NCI-H2171 (cell line): ENCODE measurements around the gene FZD7.
A peak's percentile ranks its signal among the peaks of the same experiment; 100 is the strongest.

Source experiments
- DNase-seq: peaks from one replicate; lab custom pipeline; 2025; lab: John Stamatoyannopoulos, UW

FZD7 gene

DNA sequence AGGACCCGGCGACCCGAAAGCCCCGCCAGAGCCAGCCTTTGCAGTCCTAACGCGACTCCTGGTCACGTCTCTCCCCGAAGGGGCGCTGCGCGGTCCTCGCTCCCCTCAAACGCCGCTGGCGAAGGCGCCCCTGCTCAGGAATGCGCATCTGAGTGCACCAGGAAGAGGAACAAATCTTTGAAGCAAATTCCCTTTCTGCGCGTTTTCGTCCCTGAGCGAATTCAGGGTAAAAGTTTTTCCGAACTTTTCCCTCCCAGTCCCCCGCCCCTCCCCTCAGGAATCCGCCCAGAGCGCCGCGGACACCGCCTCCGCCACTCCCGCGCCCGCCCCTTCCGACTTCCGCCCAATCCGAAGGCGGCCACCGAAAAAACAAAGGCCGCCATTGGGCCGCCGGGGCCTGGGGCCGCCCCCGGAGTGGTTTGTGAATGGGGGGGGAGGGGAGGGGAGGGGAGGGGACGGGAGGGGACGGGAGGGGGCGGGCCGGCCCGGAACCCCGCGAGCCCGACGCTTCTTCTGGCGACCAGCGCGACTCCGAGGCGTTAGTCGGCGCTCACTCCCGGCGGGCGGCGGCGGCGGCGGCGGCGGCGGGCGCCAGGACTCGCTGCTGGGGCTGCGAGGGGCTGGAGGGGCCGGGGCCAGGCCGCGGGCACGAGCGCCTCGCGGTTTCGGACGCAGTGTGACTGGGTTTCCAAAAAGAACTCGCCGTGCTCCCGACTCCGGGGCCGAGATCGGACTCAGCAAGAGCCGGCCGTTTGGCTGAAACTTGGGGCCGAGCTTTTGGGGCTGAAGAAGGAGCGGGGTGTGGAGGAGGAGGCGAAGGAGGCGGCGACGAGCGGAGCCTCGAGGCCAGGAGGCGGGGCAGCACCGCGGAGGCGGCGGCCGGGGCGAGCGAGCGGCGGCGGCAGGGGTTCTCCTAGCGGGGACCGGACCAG is at the start of gene FZD7:
TSS of gene FZD7 (plus strand) at position 539 of the 932 bp plus-strand sequence. CDS start 793 bp downstream, outside the sequence.
- peak; percentile 94 for DNase-seq

DNA sequence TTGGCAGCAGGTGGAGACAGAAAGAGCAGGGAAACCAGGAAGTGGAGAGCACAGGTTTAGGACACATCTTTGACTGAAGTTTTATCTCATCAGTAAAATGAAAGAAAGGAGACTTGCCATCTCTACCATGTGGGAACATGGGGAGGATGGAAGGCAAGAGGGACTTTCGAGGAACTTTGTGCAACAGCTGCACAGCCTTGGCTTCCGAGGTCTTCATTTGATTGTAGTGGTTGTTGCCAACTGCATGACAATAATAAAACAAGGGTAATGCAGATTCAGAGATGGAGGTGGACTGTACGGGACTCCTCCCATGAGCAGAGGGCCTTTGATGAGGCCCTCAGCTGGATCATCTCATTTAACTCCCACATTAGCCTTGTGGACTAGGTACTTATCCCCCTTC is 49.3 kb upstream of the FZD7 start:
- DNase-seq, result no peak

DNA sequence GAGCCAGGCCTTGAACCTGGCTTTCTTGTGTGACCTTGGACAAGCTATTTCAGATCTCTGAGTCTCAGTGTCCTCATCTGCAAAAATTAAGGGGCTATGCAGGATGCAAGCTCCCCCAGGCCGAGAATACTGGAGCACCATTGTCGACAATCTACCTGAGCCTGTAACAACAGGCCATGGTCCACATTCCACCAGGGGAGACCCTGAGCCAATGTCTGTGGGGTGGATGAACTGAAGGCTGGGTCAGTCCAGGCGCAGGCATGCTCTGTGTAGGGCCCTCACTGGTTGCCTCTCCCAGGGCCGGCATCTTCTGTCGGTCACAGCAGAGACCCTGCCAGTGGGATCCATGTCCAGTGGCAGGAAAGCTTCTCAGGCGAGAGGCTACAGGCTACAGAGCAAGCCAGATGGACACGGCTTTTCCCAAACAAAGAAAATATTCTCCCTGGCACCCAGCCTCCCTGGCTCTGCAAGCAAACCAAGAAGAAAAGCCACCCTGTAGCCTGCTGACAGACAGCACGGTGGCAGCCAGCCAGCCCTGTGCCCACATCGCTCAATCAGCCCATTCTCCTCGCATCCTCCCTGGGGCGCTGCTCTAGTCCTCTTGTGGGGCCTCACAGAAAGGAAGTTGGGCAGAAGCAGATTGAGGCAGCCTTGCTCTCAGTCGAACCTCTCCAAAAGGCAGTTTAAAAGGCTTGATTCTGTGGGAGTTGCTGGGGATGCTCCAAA is 48.7 kb upstream of the FZD7 start:
- DNase-seq, result no peak

GRCh38 chr2:201985728-201986462 is 47.8 kb upstream of the FZD7 start:
- DNase-seq, result no peak

- DNase-seq, result no peak
These were observed 47.3 kb upstream of the FZD7 start for GRCh38 chr2:201986463-201986735.

GRCh38 chr2:201987426-201987825 is 46.2 kb upstream of the FZD7 start:
- no peak for DNase-seq

DNA sequence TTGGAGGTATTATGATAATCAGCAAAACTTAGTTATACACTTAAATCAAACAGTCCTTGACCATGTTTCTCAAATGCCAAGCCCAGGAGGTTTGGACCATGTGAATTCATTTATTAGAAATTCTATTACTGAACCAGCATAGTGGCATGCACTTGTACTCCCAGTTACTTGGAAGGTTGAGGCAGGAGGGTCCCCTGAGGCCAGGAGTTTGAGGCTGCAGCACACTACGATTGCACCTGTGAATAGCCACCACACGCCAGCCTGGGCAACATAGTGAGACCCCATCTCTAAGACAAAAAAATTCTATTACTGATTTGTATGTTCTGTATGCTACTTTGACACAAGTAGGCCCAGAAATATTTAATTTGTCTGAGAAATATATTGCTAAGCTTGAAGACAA is 43.6 kb upstream of the FZD7 start:
- no peak for DNase-seq

GRCh38 chr2:201992960-201993359 is 40.7 kb upstream of the FZD7 start:
- DNase-seq, result no peak

GRCh38 chr2:201994973-201995638 is 38.5 kb upstream of the FZD7 start:
- DNase-seq, result no peak

DNA sequence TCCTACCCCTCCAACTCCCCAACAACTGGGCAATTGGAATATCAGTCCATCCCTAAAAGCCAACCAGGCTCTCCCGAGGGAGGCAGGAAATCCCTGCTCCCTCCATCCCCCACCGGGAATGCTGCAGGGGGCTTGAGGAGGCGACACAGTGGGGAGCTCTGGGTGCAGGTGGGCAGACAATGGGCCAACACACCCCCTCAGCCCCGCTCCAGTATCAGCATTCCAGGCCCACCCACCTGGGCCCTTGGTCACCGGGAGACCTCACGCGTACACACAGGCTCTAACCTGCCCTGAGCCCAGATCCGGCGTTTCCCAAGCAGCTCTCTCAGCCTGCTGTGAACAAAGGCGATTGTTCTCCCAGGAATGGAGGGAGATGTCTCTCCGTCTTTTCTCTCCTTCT is 37.6 kb upstream of the FZD7 start:
- DNase-seq, result no peak

DNA sequence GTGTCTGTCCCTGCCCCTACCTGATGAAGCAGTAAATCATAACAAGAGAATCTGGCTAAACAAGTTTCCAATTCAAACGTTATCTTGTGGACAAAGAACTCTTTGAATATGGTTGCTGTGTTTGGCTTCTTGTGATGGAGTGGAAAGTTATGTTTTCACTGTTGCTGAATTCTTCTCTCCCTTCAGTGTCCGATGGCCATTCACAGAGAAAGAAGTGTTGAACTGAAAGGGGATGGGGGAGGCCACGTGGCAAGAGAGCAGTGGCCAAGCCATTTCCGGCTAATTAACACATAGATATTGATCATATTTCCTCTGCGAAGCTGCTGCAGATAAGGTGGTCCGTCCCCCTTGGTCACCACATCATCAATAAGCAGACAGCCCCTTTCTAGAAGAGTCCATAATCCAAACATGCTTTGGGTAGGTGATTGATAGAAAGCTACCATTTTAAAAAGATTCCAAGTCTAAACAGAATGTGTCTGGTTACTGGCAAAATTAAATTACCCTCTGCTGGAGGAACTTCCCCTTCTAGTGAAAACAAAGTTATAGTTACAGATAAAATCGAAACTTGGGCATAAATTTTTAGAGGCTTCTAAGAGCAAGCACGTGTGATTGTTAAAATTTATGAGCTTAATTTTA is 36.9 kb upstream of the FZD7 start:
- no peak for DNase-seq

DNA sequence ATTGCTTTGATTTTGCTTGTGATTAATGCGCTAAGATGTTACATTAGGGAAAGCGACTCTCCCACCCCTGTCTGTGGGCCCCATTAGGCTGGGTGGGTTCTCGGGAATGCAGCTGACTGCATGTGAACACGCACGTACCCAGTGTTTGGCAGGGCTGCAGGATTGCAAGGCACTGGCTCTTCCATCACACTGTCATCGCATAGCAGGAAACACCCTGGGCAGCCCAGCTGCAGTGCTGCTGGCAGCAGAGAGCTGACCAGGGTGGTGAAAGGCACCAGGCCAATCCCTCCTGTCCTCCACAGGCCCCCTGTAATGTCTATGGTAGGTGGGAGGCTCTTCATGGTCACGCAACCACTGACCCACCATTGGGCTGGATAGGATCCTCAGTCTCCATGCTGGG is 34.4 kb upstream of the FZD7 start:
- DNase-seq, result no peak

GRCh38 chr2:202001826-202002225 is 31.8 kb upstream of the FZD7 start:
- no peak for DNase-seq

GRCh38 chr2:202002381-202002780 is 31.3 kb upstream of the FZD7 start:
- no peak for DNase-seq

DNA sequence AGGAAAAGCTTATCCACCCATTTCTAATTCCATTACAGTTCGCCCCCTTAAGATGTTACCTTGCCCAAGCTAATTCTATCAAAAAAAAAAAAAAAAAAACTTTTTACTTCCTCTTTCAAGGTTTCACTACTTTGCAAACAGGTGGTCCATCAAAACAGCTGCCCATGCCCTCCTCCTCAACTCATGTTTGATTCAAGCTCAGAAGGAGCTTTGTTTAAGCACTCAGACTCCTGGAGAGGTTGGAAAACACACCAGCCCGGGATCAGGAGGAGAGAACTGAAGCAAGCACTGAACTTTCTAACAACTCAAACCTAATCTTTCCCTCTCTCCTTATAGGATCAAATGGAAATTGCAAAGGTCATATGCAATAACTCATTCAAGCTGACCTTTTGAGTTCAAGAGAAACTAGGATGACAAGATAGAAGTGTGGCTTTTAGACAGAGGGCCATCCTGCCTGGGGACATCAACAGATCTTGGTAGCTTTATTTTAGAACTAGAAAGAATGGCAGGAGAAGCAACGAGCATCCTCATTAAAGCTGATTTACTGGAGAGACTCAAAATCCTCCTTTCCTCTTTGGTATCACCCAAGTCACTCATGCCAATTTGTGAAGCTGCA is 28.3 kb upstream of the FZD7 start:
- DNase-seq, result no peak

DNA sequence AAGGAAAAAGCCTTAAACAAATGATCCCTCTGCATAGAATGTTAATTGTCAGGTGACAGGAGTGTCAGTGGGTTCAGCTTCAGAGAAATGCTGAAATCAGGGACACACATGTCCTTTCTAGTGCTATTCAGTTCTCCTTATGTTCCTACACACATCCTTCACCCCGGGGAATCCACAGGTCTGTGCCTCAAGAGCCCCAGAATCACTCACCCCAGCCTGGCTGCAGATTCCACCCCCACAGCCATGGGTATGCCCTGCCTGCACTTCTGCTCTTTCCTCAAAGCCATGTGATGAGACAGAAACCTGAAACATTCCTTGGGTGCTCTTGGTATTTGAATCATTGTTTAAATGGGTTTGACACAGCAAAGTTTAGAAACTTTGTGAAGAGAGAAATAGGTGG is 27.4 kb upstream of the FZD7 start:
- no peak for DNase-seq

DNA sequence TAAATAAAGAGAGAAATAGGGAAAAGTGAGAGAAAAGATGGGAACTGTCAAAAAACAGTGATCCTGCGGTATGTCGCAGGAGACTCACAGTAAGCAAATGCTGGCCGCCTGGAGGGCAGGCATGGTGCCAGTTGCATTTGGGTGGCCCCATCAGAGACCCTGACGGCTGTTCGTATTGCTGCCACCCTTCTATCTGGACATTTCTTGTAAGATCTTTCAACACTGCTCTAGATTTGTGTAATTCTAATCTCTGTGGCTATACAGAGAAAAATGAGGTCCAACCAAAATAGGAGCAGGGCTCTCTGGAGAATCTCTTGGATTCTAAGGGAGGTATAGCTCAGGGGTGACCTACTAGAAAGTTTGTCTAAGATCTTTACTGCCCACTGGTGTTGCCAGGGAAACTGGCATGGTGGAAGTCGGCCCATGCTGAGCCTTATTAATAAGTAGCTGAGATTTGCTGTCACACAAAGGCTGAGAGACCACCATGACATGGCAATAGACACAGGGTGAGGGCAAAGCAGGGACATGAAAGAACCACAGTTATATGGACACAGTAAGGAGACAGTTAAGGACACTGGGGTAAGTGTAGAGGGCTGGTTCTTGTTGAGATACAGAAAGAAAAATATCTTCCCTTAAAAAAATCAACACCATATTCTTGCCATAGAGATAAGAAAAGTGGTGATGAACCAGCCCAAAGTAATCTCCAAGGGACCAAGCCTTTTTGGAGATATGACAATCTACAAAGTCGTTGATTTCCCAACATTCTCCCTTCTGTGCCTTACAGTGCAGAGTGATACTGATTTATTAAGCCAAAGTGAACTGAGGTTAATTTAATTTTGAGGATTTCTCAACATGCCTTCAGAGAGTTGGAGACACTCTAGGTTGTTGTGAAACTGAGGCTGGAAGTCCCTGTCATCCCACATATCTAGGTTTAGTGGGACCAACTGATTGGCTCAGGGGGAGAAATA is 26.4 kb upstream of the FZD7 start:
- no peak for DNase-seq

DNA sequence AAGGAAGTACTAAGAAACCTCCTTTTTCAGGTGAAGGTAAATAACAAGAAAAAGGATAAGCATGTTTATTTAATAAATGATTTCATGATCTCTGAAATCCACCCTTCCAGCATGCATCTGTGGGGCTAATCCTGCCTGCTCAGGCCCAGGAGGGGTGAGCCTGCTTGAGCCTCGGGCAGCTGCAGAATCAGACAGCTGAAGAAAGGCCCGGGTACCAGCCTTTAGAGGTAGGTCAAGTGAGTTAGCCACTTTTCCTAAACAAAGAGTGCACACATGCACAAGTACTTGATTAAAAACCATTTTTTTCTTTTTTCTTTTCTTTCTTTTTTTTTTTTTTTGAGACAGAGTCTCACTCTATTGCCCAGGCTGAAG is 25.7 kb upstream of the FZD7 start:
- no peak for DNase-seq

GRCh38 chr2:202009019-202009481 is 24.6 kb upstream of the FZD7 start:
- no peak for DNase-seq

DNA sequence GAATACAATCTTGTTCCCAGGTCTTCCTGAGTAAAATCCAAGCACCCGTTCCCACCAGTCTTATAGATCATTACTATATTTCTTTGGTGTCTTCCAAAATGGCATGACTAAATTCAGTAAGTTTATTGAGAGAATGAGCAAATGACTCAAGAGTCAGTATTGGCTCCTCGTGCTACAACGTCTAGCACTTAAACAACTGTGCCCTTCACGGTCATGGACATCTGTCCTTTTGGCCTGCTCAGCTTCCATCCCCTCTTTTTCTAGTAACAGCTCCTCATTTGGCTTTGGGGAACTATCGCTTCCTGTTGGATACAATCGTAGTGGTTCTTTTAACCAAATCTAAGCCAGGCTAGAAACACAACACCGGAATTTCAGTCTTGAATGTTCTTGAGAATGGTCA is 24.1 kb upstream of the FZD7 start:
- DNase-seq, result no peak
